ENCODE results near the gene FAM53B.

The FAM53B gene

DNA sequence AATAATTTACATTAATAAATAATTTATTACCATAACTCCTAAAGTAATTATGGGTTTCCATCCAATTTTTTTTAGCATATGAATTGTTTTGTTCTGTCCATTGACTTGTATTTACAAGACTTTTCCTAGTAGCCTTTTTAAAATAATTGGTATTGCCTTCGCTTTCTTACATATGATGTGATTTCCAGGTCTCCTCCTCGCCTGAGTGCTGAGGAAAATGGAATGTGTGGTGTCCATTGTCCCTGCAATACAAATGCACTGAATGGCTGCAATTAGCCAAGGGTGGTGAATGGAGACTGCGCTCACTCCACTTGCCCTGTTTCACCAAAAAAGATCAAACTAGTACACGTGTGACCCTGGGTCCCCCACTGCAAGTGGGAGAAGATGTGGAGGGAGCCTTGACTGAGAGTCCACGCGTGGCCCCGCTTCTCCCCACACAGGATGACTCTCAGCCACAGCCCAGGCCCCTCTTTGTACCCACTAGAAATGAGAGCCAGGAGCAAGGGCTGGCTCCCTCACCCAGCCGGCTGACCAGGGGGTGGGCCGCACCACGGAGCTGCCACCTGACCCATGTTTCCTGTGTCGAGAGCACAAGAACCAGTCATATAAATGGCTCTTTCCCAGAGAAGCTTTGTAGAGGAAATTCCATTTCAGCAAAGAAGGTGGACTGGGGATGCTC is 52.6 kb downstream of the FAM53B start:
- TF ChIP-seq, protein P1, sequence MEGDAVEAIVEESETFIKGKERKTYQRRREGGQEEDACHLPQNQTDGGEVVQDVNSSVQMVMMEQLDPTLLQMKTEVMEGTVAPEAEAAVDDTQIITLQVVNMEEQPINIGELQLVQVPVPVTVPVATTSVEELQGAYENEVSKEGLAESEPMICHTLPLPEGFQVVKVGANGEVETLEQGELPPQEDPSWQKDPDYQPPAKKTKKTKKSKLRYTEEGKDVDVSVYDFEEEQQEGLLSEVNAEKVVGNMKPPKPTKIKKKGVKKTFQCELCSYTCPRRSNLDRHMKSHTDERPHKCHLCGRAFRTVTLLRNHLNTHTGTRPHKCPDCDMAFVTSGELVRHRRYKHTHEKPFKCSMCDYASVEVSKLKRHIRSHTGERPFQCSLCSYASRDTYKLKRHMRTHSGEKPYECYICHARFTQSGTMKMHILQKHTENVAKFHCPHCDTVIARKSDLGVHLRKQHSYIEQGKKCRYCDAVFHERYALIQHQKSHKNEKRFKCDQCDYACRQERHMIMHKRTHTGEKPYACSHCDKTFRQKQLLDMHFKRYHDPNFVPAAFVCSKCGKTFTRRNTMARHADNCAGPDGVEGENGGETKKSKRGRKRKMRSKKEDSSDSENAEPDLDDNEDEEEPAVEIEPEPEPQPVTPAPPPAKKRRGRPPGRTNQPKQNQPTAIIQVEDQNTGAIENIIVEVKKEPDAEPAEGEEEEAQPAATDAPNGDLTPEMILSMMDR (IDR thresholded peaks at IDR 0.05; ENCODE audit: insufficient read depth, low read depth, low read length, missing control alignments): no peak
- DNase-seq (ENCODE audit: low read depth): no peak

DNA sequence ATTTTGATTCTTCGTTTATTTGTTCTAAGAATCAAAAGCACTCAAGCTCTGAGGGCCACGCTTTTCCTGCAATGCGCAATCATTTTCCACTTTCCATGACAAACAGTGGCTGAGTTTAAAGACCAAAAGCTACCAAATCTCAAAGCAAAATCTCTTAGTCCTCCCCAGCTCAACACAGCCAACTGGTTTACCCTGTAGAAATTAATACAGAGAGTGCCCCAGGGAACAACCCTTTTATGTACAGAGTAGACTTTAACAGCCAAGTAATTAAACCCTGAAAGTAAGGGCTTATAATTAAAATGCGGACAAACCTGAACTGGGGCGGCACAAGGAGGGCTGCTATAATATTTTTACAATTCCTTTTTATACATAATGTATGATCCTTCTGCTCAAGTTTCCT is 53.2 kb downstream of the FAM53B start:
- TF ChIP-seq, protein P1 (IDR thresholded peaks at IDR 0.05; ENCODE audit: insufficient read depth, low read depth, low read length, missing control alignments): no peak
- no peak overlapping the region for H3K4me3 ChIP-seq (ENCODE audit: low read length)
- no peak for DNase-seq (ENCODE audit: low read depth)

More for the DNA sequence above, 52.6 kb downstream of the FAM53B start:
- H3K4me3 ChIP-seq (ENCODE audit: low read length): no peak overlapping the region

DNA sequence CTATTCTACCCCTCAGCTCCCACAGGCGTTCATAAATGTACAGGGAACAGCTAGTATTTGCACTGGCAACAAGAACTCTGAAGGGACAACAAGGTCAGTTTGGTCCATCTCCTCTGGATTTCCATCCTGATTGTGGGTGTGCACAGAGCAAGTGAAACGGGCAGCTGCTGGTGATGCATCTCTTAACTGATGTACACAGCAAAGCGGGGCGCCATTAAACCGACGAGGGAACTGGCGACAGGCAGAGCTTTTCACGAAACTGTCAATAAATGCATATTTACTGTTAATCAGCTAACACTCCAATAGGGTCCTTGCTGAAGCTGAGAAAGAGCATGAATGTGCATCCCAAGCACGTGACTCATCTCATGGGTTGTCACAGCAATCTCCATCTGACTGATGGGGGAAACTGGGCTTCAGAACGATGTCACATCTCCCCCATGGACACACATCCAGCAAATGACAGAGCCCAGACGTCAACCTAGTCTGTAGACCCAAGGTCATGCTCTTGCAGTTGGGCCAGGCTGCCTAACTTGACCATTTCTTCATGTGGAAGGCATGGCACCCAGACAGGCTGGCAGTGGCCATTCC is 54.2 kb downstream of the FAM53B start:
- DNase-seq (ENCODE audit: low read depth): no peak
- H3K4me3 ChIP-seq (ENCODE audit: low read length): no peak overlapping the region
- TF ChIP-seq, protein P1 (IDR thresholded peaks at IDR 0.05; ENCODE audit: insufficient read depth, low read depth, low read length, missing control alignments): no peak

DNA sequence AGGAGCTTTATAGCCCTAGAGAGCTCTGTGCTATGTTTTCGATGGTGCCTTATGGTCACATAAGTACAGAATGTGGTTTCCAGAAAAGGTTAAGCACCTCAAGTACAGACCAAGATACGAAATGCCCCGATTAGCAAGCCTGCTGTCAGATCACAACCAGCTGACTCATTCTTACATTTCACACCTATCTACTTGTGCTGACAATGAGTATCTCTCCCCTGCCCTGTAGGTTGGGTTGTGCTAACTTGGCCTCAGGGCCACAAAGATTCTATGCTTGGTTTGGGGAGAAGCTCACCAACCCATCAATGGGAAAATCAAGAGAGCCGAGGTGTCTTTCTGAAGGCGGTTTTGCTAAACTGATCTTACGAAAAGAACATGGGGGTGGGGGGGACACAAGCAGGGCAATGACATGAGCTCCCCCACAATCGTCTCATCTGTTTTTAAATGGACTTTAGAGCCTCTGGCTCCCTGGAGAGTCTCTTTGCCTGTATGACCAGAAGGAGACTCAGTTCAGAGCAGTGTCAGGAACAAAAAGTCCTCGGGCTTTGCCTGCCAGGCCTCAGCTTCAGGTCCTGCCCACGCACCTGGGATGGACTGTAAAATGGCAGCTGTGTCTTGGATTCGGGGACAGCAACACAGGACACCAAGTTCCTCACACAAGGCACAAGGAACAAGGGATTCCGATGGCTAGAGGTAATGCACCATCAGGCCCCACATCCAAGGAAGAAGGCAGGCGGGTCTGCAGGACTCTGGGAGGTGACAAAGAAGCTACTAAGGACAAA is 55.1 kb downstream of the FAM53B start:
- H3K4me3 ChIP-seq (ENCODE audit: low read length): no peak overlapping the region
- TF ChIP-seq, protein P1 (IDR thresholded peaks at IDR 0.05; ENCODE audit: insufficient read depth, low read depth, low read length, missing control alignments): no peak
- peak; percentile 82 for DNase-seq (ENCODE audit: low read depth)

DNA sequence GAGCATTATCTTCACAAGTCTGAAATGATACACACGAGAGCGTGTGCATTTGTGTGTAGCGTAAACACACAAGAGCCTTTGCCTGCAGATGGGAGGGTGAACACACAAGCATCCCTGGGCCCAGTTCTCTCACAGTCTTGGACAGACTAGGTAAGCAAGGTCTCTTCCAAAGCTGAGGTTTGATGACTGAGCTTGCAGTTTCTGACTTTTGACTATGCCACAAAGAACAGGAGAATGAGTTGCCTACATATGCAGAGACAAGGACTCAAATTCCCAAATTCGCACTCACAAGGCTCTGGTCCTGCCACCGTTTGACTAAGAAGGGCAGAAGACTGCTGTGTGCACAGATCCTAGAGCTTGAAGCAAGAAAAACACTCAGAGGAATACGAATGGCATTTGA is 55.8 kb downstream of the FAM53B start:
- DNase-seq (ENCODE audit: low read depth): no peak
- TF ChIP-seq, protein P1 (IDR thresholded peaks at IDR 0.05; ENCODE audit: insufficient read depth, low read depth, low read length, missing control alignments): no peak
- no peak overlapping the region for H3K4me3 ChIP-seq (ENCODE audit: low read length)

DNA sequence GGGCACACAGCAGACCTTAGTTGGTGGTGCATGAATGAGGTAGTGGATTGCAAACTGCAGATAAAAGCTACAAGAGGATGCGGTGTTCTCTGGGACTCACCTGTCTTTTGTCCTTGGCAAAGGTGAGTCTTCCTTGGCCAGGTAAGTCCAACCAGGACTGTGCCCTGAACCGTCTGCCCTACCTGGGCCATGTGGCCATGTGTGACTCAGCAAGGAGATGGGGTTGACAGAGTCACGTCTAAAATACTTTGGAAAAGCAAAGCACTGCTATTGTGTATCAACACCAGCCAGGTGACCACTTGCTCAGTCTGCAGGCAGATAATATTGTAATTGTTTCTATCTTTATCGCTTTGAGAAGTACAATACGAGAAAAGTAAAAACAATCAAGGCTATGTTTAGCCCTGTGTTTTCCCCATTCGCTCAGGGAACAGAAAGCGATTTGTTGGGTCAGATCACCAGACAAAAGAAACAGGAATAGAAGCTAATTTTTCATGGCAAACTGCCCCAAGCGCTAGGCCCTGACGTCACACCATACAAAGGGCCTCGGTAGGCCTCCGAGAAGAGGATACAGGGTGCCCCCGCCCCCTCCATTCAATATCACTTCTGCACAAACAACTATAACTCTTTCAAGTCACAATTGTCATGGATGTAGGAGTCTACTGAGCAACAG is 57.3 kb downstream of the FAM53B start:
- no peak for DNase-seq (ENCODE audit: low read depth)
- no peak overlapping the region for H3K4me3 ChIP-seq (ENCODE audit: low read length)
- TF ChIP-seq, protein P1 (IDR thresholded peaks at IDR 0.05; ENCODE audit: insufficient read depth, low read depth, low read length, missing control alignments): no peak

Measured in epithelial cell of esophagus (primary cell).